ENCODE results near the gene CES5A.
A peak's percentile ranks its signal among the peaks of the same experiment; 100 is the strongest.
"Not testable (repeated sequence)": the region's sequence is repeated elsewhere in the genome, so short reads cannot be mapped to it uniquely, and the experiment has no call there.

The CES5A gene

GRCh38 chr16:55876854-55877253 lies 1.7 kb upstream of the CES5A start:
- DNase-seq (ENCODE audit: low read depth), result no peak

- DNase-seq (ENCODE audit: low read depth), result no peak
These were observed 2.1 kb downstream of the CES5A start for GRCh38 chr16:55873122-55873521.

- DNase-seq (ENCODE audit: low read depth), result no peak
These were observed 3.0 kb downstream of the CES5A start for GRCh38 chr16:55872130-55872529.

GRCh38 chr16:55871411-55872038 lies 3.6 kb downstream of the CES5A start:
- no peak for DNase-seq (ENCODE audit: low read depth)

- no peak for DNase-seq (ENCODE audit: low read depth)
These were observed 6.2 kb downstream of the CES5A start for GRCh38 chr16:55868980-55869379.

- no peak for DNase-seq (ENCODE audit: low read depth)
These were observed 7.0 kb downstream of the CES5A start for GRCh38 chr16:55868137-55868536.

- no peak for DNase-seq (ENCODE audit: low read depth)
These were observed 13.9 kb downstream of the CES5A start for GRCh38 chr16:55861288-55861687.

- DNase-seq (ENCODE audit: low read depth), result not testable (repeated sequence)
These were observed 17.5 kb downstream of the CES5A start for GRCh38 chr16:55857650-55858049.

- DNase-seq (ENCODE audit: low read depth), result no peak
These were observed 18.2 kb downstream of the CES5A start for GRCh38 chr16:55856950-55857349.

GRCh38 chr16:55853114-55853513 lies 22.1 kb downstream of the CES5A start:
- DNase-seq (ENCODE audit: low read depth), result no peak

- DNase-seq (ENCODE audit: low read depth), result no peak
These were observed 25.6 kb downstream of the CES5A start for GRCh38 chr16:55849536-55849935.

GRCh38 chr16:55846598-55847346 lies 28.4 kb downstream of the CES5A start:
- no peak for DNase-seq (ENCODE audit: low read depth)

- DNase-seq (ENCODE audit: low read depth), result no peak
These were observed 32.1 kb downstream of the CES5A start for GRCh38 chr16:55843105-55843395.

GRCh38 chr16:55842369-55843104 lies 32.6 kb downstream of the CES5A start:
- DNase-seq (ENCODE audit: low read depth), result peak; percentile 11

GRCh38 chr16:55839115-55839514 lies 36.1 kb downstream of the CES5A start:
- no peak for DNase-seq (ENCODE audit: low read depth)

- no peak for DNase-seq (ENCODE audit: low read depth)
These were observed 39.0 kb downstream of the CES5A start for GRCh38 chr16:55836158-55836611.

- no peak for DNase-seq (ENCODE audit: low read depth)
These were observed 39.6 kb downstream of the CES5A start for GRCh38 chr16:55835581-55835980.

- DNase-seq (ENCODE audit: low read depth), result not testable (repeated sequence)
These were observed 40.0 kb downstream of the CES5A start for GRCh38 chr16:55835173-55835572.

- no peak for DNase-seq (ENCODE audit: low read depth)
These were observed 41.1 kb downstream of the CES5A start for GRCh38 chr16:55834049-55834448.

GRCh38 chr16:55832773-55833691 lies 42.1 kb downstream of the CES5A start, which contains the start of gene CES1:
TSS of gene CES1 (minus strand) at chr16:55833096. CDS start at chr16:55833055, 41 bp downstream.
- DNase-seq (ENCODE audit: low read depth), result no peak

GRCh38 chr16:55832425-55832772 lies 42.8 kb downstream of the CES5A start:
- DNase-seq (ENCODE audit: low read depth), result no peak

- DNase-seq (ENCODE audit: low read depth), result no peak
These were observed 44.4 kb downstream of the CES5A start for GRCh38 chr16:55830658-55831294.
